Measurements from ENCODE around the gene SEMA3D.

Gene SEMA3D

DNA sequence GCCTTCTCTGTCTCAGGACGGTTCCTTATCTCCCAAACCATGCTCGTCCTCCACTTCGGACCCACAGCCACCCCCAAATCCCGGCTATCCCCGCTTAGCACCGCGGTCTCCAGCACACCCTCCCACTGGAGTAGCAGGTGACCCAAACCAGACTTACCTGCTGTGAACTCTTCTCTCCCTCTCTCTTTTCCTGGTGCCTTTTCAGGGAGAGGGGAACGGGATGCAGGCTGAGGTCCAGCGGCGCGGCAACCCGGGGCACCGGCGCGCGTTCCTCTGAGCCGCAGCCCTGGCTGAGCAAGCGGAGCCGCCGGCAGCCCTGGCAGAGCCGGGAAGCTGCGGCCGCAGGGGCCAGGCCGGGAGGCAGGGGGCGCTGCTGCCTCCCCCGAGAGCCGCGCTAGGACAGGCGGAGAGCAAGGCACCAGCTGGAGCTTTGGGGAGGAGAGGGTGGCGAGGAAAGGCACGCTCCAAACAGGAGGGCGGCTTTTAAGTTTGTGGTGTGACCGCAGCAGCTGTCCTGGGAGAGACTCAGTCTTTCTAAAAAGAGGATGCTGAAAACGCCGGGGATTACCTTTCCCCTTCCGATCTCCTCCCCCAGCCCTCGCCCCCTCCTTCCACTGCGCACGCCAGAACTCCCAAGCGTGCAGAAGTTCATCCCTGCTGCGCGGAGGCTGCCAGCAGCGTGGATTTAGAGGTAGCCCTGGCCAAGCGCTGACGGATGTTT is at the start of gene SEMA3D:
TSS of gene SEMA3D (minus strand) at position 536 of the 721 bp plus-strand sequence. CDS start 65,165 bp downstream, outside the sequence.
- DNase-seq = peak; percentile 91

DNA sequence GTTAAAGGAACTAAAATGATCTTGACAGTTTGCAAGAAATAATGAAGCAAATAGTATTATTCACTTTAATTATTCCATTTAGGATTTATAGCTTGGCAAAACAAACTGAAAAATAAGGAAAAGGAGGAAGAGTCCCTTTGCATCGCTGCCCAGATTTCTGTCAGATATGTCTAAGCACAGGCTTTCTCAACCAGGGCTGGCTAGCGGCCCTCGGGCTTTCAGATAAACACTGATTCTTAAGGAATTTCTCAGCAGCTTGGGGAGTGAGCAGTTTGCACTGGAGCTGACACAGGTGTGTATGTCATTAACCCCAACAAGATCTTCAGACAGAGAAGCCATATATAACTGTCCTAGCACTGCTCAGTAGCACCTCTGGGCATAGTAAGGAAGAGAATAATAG is 47.9 kb upstream of the SEMA3D start:
- no peak for DNase-seq

DNA sequence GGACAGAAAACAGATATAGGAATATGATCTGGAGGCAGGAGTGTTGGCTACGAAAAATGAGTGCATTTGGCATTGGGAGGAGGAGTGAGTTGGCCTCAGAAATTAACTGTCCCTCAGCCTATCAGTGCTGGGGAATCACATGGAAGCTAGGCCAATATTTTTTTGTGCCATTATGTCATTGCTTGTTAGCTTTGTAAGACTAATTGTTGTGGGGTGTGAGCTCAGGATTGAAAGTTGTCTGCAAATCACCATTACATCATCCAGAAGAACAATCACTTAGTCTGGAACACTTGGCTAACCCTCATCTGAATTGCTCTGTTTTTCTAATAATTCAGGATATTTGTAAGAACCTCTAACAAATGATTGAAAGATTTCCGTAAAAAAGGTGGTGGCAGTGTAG is 45.2 kb upstream of the SEMA3D start:
- DNase-seq = no peak

DNA sequence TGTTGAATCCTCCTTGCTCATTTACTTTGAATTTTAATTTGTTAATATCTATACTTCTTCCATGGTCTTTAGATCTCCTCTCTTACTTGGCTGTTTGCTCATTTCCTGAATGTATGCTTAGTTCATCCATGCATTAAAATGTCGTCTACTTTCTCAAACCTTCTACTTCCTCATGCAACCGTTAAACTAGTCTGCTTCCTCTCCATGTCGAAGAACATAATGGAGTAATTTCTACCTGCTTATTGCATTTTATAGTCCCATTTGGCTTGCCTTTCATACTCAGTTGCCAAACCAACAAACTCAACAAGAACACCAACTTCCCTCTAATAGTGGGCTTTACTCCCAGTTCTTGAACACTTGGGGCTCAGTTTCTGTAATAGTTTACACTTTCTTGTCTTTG is 43.8 kb upstream of the SEMA3D start:
- DNase-seq = no peak

DNA sequence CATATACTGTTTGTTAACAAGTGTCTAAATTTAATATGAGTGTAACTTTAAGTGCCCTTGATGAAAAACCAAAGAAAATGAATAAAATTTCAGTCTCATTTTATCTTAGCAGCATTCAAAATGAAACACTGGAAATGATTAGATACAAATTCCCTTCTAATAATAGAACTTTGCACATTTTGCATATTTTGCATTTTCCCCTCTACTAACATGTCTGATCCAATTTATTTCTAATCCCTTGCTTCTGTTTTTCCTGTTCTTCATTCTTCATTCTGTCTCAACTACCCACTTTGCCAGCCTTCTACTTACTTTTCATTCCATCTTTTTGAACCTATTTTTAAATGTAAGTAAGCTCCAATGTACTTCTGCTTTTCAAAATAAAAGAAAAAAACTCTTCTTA is 42.7 kb upstream of the SEMA3D start:
- DNase-seq = no peak

DNA sequence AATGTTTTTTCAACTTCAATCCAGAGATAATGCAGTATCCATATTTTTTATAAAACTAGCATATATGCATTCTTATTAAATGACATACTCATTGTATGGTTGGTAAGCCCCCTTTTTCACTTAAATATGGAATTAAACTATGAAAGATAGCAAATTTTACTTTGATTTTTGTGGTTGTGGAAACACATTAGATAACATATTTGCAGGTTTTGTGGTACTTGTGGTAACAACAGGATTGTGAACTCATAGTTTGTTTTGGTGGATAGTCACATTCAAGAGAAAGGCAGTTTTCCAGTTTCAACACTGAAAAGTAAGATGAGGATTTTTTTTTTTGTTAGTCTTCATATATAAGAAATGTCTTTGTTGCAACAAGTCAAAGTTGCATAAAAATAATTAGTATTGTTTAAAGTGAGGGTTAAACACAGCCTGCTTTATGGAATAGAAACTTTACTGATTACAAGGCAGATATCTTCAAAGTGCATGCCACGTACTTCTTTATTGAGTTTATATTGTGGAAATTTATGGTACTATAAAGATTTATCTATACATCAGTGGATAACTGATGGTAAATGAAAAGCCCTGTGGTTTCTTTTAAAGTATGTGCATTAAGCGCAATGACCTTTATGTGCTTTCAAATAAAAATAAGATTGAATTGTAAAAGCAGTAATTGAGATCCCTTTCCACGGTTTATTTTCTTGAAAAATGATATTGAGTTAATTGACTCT is 39.7 kb upstream of the SEMA3D start:
- no peak for DNase-seq

DNA sequence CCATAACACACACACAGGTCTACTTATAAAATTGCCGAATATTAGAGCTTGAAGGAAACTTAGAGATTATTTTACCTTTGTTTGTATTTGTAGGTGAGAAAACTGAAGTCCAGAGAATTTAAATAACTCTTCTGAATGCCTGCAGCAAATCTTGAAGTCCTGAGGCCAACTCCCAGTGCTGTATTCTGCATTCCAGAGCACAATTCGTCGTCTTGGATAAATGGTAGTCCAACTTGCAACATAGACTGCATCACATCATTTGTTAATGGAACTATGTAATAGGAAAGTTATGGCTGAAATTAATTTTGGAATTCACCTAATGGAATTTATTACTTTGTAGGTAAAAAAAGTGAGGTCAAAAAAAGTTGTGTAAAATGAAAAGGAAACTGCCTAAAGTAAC is 37.3 kb upstream of the SEMA3D start:
- DNase-seq = no peak

DNA sequence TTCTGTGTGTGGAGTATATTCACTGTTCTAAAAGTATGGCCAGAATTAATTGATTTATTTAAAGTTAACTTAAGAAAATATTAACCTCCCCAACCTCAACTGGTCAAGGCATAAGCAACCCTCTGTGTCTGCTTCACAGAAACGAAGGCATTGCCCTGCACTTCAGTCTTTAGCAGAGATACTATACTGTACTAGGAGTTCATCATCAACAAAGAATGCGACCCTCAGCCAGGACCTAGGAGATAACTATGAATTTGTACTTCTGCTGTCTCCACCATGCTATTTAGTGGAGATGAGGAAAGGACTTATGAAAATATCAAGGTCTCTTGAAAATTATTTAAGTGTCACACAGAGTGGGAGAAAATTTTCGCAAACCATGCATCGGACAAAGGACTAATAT is 35.7 kb upstream of the SEMA3D start:
- DNase-seq = no peak

DNA sequence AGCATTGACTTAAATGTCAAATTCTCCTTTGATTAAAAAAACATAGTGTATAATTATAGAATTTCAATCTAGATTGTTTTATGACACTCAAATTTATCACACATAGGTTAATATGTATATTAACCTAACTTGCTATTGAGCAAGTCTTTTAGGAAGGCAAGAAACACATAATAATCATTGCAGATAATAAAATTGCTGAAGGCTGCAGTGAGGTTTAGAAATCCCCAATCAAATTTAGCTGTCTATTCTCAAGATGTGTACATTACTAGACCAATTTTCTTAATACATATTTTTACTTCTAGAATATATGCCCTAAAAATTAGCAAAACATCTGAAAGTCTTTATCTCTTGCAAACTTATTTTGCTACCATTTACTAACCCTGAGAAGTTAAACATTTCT is 34.9 kb upstream of the SEMA3D start:
- DNase-seq = no peak

DNA sequence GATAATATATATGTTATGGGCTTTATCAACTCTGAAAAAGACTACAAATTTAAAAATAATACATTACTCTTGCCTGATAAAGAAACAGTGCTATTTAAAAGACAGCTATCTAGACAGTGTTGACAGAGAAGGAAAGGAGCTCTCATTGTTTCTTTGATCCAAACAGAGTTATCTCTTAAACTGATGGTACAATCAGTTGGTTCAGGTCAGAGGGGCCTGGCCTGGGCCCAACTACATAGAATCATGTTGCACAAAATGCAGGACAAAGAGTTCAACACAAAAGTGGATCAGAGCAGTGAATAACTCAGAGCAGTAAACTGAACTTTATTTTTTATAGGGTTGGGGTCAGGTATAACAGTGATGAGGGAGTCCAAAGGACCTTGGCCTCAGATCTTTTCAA is 33.8 kb upstream of the SEMA3D start:
- no peak for DNase-seq

DNA sequence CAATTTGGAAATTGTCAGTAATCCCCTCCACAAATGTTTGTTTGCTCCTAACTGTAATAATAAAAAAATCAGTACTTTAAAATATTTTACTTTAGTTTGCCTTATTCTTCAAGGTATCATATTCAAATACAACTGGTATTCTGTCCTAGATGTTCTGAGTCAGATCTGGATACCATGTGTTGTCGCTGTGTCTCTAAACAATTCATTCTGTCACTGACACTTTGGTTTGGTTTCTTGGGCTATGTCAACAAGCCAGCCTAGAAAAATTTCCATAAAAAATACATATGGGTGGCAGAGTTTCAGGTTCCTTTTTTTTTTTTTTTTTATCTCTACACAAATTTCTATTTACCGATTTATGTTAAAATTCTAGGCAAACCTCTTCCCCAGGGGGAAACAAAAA is 33.2 kb upstream of the SEMA3D start:
- DNase-seq = no peak

DNA sequence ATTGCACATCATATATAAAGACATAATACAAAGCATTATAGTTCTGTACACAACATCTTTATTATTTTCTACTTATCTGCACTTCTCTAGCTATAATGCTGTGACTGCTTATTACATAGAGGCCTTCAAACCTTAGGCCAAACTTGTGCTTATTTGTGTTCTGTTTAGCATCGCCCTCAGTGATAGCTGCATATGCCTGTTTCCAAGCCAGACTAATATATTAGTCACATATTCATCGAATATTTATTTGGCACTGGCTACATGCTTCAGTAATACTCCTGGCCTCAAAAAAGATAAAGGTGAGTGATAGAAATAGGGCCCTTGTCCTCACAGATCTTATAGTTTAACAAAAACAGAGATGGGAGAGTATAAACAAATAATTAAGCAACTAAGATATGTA is 30.2 kb upstream of the SEMA3D start:
- no peak for DNase-seq

DNA sequence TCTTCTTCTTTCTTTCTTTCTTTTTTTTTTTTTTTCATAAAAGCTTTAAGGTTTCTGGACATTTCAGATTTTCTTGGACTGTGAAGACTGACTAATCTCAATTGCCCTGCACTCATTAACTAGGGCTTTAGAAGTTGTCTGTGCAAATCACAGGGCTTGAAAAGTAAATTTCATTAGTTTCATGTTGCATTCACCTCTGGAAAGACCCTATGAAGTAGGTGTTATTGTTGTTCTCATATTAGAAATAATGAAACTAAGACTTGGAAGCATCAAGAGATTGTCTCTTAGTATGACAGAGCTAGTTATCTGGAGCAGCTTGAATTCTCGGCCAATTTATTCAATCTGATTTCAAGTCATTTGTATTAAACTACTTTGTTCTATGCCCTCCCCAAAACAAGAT is 28.2 kb upstream of the SEMA3D start:
- DNase-seq = no peak

DNA sequence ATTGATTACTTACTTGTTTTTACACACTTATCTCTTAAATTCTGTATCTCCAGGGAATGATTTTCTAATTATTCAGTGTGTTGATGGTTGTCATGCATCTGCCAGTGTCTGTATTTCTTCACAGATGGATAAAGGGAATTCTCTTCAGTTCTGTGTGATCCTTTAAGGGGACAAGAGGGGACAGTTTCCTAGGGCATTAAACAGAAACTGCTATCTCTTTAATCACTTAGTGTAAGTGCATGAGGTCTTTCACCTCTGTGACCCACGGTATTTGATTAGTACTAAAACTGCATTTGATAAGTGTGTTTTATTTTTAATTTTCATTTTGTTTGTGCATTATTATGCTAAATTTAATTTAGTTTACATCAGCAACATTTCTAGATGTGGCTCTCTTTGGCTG is 26.6 kb upstream of the SEMA3D start:
- no peak for DNase-seq

DNA sequence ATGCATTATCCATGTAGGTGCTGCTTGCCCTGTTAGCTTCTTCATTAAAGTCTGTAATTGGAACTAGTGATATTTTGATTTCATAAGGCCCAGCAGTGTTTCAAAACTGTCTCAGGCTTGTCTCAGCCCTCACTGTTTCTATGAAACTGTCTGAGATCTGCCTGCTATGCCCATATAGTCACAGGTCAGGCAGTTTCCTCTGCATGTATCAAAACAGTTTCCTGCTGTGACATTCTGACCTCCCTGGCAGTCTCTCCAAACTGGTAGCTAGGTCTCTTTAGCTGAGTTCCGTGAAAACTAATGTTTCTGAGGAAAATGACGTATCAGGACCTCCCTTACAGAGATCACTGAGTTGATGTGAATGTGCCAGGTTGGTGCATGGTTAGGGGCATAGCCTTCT is 18.9 kb upstream of the SEMA3D start:
- no peak for DNase-seq

DNA sequence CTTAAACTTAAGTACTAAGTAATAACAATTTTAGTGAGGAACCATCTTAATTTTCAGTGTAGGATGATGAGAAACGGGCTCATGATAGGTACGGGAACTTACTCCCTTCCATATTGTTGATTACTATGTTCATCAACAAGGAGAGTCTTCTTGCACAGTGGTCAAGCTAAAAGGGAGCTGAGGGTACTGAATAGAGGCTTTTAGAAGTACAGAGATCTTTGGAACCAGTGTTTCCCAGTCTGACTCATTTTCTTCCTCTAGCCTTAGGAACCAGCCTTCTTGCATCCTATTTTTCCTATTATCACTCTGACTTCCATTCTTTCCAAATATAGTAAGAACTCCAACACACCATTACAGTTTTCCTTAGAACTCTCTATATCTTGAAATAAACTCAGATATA is 17.6 kb upstream of the SEMA3D start:
- no peak for DNase-seq

DNA sequence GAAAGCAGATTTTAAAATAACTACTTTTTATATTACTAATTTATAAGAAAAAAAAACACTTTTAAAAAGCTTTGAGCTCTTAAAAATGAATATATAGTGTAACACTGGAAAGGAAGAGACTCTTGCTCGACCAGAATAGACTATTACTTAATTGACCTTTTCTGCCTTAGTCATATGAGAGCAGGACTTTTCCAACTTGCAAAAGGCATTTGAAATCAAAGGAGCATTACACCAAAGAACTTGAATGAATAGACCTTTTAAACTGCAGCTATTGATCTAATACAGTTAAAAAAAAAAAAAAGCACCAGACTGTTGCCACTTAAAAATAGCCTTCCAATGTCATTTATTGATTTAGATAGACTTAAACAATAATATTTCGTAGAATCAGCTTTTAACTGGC is 17.2 kb upstream of the SEMA3D start:
- no peak for DNase-seq

DNA sequence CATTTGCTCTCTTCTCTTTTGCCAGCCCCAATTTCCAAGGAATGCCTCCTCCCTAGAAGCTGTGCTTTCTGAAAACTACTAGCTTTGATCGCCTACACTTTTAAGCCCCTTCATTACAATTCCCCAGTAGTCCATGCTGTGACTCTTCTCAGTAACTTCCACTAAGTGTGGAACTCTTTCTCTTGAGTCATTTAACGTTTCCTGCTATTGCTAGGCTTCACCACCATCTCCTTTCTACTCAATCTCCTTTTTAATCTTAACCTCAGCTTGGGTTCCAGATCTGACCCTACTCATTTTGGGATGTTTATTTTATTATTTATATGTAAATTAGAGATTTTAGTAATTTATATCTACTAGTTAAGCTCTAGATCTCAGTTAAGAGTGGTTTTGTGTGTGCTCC is 14.4 kb upstream of the SEMA3D start:
- DNase-seq = no peak

DNA sequence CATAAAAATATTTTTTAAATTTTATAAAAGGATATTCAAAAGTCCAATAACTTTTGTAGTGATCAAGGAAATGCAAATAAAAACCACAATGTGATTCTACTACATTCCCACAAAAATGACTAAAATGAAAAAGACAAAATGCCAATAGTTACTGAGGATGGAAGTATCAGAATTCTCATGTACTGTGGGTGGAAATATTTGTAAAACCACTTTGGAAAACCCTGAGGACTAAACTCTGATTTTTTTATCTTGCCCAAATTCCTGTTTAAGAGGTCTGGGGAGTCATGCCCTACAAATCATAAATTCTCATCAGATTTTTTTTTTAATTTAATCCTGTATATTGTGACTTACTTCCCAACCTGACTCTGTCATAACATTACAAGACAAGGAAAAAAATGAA is 9.8 kb upstream of the SEMA3D start:
- no peak for DNase-seq

DNA sequence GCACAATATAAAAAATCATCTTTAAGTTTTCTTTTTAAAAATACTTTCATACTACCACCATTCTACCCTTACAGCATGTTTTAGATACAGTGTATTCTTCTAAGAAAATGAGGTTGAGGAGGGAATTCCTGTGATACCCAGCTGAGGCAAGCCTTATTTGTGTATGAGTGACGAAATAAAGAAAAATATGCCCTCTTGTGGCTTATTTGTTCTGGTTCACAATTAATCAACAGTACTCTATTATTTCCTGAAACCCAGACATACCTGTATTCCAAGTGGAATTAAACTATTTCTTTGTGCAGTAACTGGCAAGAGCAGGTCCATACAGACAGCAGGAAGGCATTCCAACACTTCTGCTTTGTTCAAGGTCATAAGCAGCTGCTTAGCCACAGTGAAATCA is 4.5 kb upstream of the SEMA3D start:
- no peak for DNase-seq

DNA sequence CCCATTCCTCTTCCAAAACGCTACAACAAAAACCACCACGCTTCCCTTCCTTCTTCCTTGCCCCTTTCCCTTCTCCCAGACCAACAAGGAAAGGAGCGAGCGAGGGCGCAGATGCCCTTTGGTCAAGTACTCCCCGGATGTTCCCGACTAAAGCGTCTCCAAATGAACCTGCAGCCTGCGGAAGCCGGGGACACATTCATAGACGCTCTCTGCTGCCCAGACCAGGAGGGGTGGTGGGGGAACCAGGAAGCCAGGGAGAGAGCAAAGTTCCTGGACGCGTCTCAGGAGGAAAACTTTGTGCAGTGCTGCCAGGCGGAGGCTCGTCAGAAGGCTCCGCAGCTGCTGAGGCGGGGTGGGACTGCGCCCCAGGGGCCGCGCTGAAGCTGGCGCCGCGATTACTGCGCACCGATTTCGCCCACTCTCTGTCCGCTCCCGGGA is 754 bp downstream of the SEMA3D start:
- DNase-seq = peak; percentile 74

DNA sequence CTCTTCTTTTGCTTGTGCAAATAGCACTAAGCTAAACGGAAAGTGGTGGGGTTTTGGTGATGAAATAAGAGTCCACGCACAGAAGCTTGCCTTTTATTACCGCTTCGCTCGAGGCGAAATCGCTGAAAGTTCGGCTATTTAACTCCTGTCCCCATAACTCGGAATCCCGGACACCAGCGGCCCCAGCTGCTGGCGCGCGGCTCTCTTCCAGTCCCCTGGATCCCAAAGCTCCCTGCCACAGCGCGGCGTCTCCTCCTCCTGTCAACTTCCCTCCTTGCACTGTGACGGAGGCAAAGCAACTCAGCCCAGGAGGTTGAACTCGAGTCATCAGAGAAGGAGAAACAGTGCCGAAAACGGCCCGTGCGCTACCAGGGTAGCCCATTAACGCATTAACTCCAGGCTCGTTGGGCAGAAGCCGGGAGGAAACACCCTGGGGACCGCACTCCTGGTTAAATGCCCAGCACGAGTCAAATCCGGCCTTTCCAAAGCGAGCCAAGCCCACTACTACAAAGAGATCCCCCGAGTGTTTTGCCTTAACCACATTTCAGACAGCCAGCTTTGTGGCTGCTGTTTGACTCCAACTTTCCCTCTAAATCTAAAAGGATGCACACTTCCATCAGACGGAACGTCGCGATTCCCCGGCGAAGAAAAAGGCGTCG is 1.3 kb downstream of the SEMA3D start:
- peak; percentile 83 for DNase-seq

DNA sequence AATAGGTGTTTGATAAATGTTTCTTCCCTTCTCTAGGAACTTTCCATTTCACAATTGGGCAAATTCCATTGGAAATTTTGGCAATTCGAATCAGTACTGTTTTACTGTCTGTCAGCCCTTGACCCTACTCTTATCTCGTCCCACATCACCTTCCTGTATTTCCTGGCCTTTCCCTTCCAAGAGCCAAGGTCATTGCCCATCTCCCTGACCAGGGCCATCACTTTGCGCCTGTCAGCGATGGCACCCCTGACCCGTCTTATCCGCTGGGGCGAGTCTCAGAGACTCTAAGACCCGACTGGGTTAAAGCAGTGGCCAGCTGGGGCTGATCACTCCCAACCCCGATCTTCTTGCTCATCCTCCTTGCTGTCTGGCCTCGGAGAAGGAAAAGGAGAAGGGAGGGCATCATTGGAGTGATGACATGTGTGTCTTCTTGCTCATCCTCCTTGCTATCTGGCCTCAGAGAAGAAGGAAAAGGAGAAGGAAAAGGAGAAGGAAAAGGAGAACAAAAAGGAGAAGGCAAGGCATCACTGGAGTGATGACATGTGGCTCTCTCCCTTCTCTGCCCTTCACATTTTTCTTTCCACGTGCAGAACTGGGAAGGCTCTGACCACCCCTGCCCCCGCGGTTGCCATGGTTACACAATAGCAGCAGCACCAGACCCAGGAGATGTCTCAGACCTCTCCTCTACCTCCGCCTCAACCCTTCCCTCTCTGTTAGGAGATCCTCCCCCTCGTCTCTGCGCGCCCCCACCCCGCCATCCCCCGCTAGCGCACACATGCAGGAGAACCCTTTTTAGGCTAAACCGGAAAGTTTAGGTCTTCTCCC is 2.0 kb downstream of the SEMA3D start:
- DNase-seq = peak; percentile 81

Measured in left hindlimb (tissue), 1 donor.